ENCODE measurements around the gene ANKRD45.

- TF ChIP-seq EZH2 (IDR thresholded peaks at IDR 0.05): no peak
- no peak for TF ChIP-seq CTCF (IDR thresholded peaks at IDR 0.05)
- no peak for TF ChIP-seq EZH2phosphoT487 (IDR thresholded peaks at IDR 0.05)
Measured at GRCh38 chr1:173638043-173639021, 31.3 kb downstream of the ANKRD45 start.
